ENCODE results near the gene RPH3AL. TPM values are rescaled to one million over a fixed set of nuclear protein-coding genes. Genes with fewer than 3 reads are reported as not detected.

The RPH3AL gene
- total RNA-seq, 1 experiment from 2014 or later = 3.0 TPM

GRCh38 chr17:400257-400656 lies 47.6 kb upstream of the RPH3AL start:
- H3K9ac ChIP-seq (ENCODE audit: extremely low read depth, insufficient read length, low read length) = no peak overlapping the region
- H3K18ac ChIP-seq (ENCODE audit: insufficient read length, low read depth, low read length) = no peak overlapping the region
- H3K14ac ChIP-seq (ENCODE audit: insufficient read depth, low read length) = no peak overlapping the region
- H2BK5ac ChIP-seq (ENCODE audit: insufficient read length, low read length) = no peak overlapping the region
- H4K20me1 ChIP-seq (ENCODE audit: control insufficient read depth, insufficient read depth, insufficient read length) = no peaks in the 10 kb centered on the region
- H3K4me3 Mint-ChIP-seq = no peak overlapping the region
- no peak overlapping the region for H3K27ac Mint-ChIP-seq
- H3K27me3 ChIP-seq (ENCODE audit: insufficient read depth, low read length) = no peaks in the 10 kb centered on the region
- no peak overlapping the region for H2BK15ac ChIP-seq (ENCODE audit: low read depth, low read length)
- no peak overlapping the region for H3K4ac ChIP-seq (ENCODE audit: low read depth, low read length)
- no peak overlapping the region for H2AK5ac ChIP-seq (ENCODE audit: insufficient read length, low read length)
- H3K23ac ChIP-seq (ENCODE audit: insufficient read length, low read depth, low read length) = no peak overlapping the region
- no peaks in the 10 kb centered on the region for H3K4me1 Mint-ChIP-seq
- no peak overlapping the region for H3K56ac ChIP-seq (ENCODE audit: insufficient read length, low read depth, low read length)
- H4K91ac ChIP-seq (ENCODE audit: insufficient read length, low read depth, low read length) = no peak overlapping the region
- H3K9me3 ChIP-seq (ENCODE audit: control insufficient read depth, low read depth, low read length) = no peaks in the 10 kb centered on the region
- no peak overlapping the region for H2BK20ac ChIP-seq (ENCODE audit: low read depth, low read length, poor library complexity, severe bottlenecking)
- H3K4me2 ChIP-seq (ENCODE audit: insufficient read depth, insufficient read length, low read length) = no peak overlapping the region
- no peak overlapping the region for H3K27ac ChIP-seq (ENCODE audit: insufficient read length, low read depth, low read length)
- no peak overlapping the region for H2BK120ac ChIP-seq (ENCODE audit: low read depth, low read length, poor library complexity, severe bottlenecking)
- no peak for TF ChIP-seq CTCF (conservative IDR thresholded peaks at IDR 0.05)
- H2BK12ac ChIP-seq (ENCODE audit: insufficient read length, low read depth, low read length) = no peak overlapping the region
- H2AFZ ChIP-seq (ENCODE audit: low read length) = no peak overlapping the region
- no peaks in the 10 kb centered on the region for H3K4me1 ChIP-seq (ENCODE audit: insufficient read depth, low read length)
- H3K79me2 ChIP-seq (ENCODE audit: insufficient read depth, low read length) = no peaks in the 10 kb centered on the region
- no CpG with 5 or more reads among the region's 10 CpGs for WGBS (ENCODE audit: extremely low coverage, insufficient read length, low lambda C conversion rate)
- peaks cover 3 to 5% of the 10 kb centered on the region in 2 experiments; a peak in 4 of 5 replicates for H3K9me3 Mint-ChIP-seq
- no peaks in the 10 kb centered on the region for H3K79me1 ChIP-seq (ENCODE audit: insufficient read depth, low read depth, low read length, poor library complexity, severe bottlenecking)
- H3K23me2 ChIP-seq (ENCODE audit: insufficient read length, low read depth, low read length, poor library complexity, severe bottlenecking) = no peaks in the 10 kb centered on the region
- no peak overlapping the region for H4K5ac ChIP-seq (ENCODE audit: insufficient read length, low read depth, low read length)
- H3T11ph ChIP-seq (ENCODE audit: low read length) = no peak overlapping the region
- peaks cover 33% of the 10 kb centered on the region for H3K27me3 Mint-ChIP-seq (ENCODE audit: low read depth)
- H4K8ac ChIP-seq (replicated peaks; ENCODE audit: insufficient read length, low read depth, low read length) = no peak overlapping the region
- no peak for DNase-seq
- H3K36me3 Mint-ChIP-seq (ENCODE audit: insufficient read depth in 1 of 3, low read depth in 3 of 3) = peaks cover 0 to 2% (median 0%) of the 10 kb centered on the region in 3 experiments; a peak in 1 of 7 replicates

Data from H9 (cell line).